DMS153 (cell line): ENCODE results near the gene ZFYVE21.
"Not testable (repeated sequence)": the region's sequence is repeated elsewhere in the genome, so short reads cannot be mapped to it uniquely, and the experiment has no call there.

Source experiments
- DNase-seq: peaks from one replicate; lab custom pipeline; 2025; lab: John Stamatoyannopoulos, UW

The ZFYVE21 gene

GRCh38 chr14:103715052-103716000, at the start of gene ZFYVE21, which contains the start of gene XRCC3:
Gene ZFYVE21 (plus strand): TSS chr14:103715810. CDS start chr14:103715842, 32 bp downstream.
Gene XRCC3 (minus strand): TSS chr14:103715451. CDS start chr14:103711087, 4,364 bp downstream.
- DNase-seq: peak; percentile 95

DNA sequence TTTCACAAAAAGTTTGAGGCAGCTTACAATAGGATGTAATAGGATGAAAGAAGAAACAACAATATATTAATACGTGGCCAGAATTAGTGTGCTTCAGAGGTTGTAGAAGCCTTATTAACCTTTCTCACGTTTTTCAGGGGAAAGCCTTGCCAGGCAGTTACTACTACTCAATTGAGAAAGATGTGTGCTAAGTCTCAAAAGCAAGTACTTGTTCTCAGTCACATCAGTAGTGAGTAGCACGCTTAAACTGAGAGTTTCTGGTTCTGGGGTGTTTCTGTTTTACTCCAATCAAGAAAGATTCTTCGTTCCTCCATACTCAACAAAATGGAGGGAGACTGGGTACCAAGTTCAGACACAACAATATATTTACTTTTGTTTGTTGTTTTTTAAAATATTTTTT, 47.9 kb upstream of the ZFYVE21 start:
- no peak for DNase-seq

GRCh38 chr14:103668117-103668516, 47.5 kb upstream of the ZFYVE21 start:
- no peak for DNase-seq

DNA sequence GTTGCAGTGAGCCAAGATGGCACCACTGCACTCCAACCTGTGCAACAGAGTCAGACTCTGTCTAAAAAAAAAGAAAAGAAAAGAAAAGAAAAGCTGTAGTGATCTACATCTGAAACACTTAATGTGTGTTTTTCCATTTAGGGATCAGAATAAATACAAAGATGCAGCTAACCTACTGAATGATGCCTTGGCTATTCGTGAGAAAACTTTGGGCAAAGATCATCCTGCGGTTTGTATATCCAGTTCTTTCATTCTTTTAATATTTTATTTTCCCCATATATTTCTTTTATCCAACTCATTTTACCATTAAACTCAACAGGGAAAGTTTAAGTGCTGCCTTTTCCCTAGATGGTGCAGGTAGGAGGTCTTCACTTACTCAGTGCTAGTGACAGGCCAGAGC, 46.2 kb upstream of the ZFYVE21 start:
- no peak for DNase-seq

DNA sequence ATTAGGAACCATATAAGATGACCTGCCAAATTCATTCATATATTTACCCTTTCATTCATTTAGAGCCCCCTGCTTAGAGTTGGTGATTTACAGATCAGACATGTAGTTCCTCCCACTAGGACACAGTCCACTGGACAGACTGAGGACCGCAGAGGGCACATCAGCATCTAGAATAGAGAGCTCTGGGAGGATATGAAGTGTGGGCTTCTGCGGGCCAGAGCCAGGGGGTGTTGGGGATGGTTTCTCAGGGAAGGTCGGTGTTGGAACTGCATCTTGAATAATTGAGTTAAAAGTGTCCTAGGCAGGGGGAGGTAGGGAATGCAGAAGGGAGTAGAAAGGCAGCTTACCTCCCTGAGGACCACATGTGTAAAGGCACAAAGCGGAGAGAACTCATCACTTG, 43.7 kb upstream of the ZFYVE21 start:
- DNase-seq: no peak

DNA sequence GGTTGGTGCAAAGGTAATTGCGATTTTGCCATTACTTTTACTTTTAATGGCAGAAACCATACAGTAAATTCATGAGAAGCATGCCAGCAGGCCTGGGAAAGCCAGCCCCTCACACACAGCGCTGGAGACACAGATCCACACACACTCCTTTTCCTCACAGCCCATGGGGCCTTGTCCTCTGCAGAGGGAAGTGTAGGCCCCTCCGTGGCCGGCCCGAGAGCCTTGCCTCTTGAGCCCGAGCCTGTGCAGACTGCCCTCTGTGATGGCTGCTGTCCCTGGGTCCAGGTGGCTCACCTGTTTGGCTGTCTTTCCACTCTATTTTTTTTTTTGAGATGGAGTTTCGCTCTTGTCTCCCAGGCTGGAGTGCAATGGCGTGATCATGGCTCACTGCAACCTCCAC, 39.7 kb upstream of the ZFYVE21 start:
- DNase-seq: no peak

GRCh38 chr14:103676881-103677675, 38.5 kb upstream of the ZFYVE21 start:
- no peak for DNase-seq

DNA sequence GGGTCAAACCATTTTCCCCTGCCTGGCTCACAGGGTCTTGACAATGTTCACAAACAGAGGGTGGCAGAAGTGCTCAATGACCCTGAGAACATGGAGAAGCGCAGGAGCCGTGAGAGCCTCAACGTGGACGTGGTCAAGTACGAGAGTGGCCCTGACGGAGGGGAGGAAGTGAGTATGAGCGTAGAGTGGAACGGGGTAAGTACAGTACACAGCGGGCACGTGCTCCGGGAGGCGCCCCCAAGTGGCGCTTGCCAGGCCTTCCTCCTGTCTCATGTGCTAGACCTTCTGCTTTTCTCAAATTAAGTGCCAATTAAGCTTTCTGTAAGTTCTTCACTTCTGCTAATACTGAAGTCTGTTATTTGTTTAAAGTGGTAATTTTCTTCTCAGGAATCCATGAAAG, 36.3 kb upstream of the ZFYVE21 start:
- no peak for DNase-seq

DNA sequence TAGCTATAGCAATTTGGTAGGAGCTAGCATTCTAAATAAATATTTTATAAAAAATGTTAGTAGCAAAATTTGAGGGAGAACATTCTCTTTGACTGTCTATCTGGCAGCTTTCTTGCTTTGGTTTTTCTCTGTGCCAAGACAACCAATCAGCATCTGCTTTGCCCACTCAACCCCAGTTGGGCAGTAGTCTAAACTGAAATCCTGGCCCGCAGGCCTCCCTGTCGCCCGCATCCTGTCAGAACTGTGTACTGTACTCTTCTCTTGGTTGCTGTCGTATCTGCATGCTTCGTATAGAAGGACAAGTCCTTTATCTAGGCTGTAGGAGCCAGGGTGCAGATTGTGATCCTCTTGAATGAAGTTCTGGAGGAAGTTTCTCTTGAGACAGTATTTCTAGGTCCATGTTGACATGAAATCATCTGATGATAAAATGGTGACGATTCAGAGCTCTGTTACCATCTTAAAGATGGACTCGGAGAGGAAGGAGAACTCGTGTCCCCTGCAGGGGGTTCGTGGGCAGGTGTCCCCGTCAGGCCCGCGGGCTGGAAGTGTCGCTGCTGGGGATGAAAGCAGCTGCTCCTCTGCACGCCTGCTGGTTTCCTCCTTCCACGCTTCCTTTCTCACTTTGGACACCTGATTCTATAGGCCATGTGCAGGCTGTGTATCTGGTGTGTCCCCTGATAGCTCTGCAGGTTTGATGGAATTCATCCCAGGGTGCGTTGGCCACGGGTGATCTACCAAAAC, 34.9 kb upstream of the ZFYVE21 start:
- DNase-seq: no peak

GRCh38 chr14:103683139-103683538, 32.5 kb upstream of the ZFYVE21 start:
- no peak for DNase-seq

DNA sequence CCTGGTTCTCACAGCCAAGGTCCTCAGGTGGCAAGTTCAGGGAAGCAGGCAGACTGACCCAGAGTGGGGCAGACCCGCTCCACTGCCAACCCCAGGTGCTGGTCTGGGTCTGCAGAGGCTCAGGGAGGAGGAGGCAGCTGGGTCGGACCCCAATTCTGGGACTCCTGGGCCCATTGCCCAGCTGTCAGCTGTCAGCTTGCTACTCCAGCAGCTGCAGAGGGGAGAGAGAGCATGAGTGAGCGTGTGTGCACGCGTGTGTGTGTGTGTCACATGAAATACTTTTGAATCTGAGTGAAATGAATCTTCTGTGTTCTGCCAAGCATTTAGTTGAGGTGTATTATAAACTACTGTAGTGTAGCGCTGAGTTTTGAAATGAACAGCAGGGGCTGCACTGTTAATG, 31.1 kb upstream of the ZFYVE21 start:
- DNase-seq: no peak

- no peak for DNase-seq
Measured at GRCh38 chr14:103684871-103685270, 30.7 kb upstream of the ZFYVE21 start.

DNA sequence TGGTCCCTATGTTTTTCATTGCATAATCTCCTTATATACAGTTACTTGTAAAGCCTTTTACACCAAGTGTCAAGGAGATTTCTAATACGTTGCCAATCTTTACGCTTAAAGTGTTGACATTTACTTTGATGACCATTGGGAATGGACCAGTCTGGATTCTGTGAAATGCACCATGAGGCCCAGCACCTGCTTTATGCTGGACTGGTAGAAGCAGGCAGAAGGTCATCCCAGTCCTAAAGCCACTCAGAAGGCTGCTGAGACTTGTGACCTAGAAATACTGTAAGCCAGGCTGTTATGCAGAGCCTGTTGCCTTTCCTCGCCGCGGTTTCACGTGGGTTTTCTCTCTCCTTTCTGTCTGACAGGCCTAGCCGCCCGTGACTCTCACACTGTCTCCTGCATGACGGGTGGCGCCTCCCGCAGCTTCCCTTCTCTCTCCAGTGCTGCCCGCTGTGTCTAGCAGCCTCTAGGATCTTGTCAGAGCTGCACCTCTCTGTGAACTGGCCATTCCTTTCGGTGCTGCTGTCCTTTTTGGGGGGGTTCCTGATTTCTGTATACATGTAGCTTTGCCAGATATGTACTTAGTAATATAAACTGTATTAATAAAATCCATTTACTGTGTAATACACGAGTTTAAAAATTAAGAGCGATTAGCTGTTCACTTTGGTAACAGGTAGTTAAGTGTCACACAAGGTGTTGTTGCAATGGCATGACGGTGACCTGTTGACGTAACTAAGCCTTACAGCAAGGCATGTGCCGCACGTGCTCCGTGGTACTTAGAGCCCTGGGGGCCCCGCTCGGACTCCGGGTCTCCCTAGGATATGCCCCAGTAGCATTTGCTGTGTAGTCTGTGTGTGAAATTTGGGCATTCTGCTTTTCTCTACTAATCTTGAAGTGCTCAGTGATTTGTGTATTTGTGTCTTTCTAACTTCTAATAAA, 30.1 kb upstream of the ZFYVE21 start:
- no peak for DNase-seq

DNA sequence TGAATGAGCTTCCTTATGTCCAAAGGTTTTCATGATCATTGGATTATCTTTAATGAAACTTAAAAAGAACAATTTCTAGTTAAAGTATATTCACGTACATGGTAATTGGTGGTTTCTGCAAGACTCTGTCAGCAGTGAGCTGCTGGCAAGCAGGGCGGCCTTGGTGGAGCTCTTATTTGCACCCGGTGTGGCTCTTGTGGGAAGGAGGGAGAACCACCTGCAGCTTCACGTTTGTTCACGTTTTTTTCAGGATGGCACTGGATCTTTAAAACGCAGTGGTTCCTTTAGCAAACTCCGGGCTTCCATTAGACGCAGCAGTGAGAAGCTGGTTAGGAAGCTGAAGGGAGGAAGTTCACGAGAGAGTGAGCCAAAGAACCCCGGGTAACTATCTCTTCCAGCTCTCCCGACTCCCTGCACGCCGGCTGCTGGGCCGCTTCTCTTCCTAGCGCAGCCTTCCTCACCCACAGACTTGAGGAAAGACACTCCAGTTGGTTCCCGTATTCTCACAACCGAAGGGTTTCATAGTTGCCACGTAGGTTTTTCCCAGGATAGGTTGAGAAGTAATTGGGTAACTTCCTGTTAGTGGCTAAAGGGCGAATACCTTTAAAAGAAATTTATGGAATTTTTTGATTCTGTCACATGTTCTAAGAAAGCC, 28.7 kb upstream of the ZFYVE21 start:
- DNase-seq: no peak

- DNase-seq: no peak
Measured at GRCh38 chr14:103687712-103688111, 27.9 kb upstream of the ZFYVE21 start.

GRCh38 chr14:103688441-103688840, 27.2 kb upstream of the ZFYVE21 start:
- no peak for DNase-seq

- no peak for DNase-seq
Measured at GRCh38 chr14:103688906-103689902, 26.4 kb upstream of the ZFYVE21 start.

- DNase-seq: no peak
Measured at GRCh38 chr14:103690332-103690731, 25.3 kb upstream of the ZFYVE21 start.

GRCh38 chr14:103691655-103692054, 24.0 kb upstream of the ZFYVE21 start:
- DNase-seq: not testable (repeated sequence)
